ENCODE results near the gene XPOT. TPM values are rescaled to one million over a fixed set of nuclear protein-coding genes. Genes with fewer than 3 reads are reported as not detected.

Gene XPOT
- total RNA-seq, 1 experiment from 2014 or later = 130 TPM

DNA sequence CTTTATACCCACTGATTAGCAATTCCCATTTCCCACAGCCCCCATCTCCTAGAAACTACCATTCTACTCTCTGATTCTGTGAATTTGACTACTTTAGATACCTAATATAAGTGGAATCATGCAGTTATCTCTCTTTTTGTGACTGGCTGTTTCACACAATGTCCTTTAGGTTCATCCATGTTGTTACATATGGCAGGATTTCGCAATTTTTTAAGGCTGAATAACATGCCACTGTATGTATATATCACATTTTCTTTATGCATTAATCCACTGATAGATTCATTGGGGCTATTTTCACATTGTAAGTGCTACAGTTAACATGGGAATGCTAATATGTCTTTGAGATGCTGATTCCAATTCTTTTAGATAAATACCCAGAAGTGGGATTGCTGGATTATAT is 35.9 kb downstream of the XPOT start:
- Histone ChIP-seq H3K9me3 (ENCODE audit: control insufficient read depth, low read depth, low read length) (no peaks in the 10 kb centered on the region), H2BK5ac (ENCODE audit: insufficient read length, low read length) (no peak overlapping the region), H3K56ac (ENCODE audit: insufficient read length, low read depth, low read length) (no peak overlapping the region), H3K27ac (ENCODE audit: insufficient read length, low read depth, low read length) (no peak overlapping the region), H2BK120ac (ENCODE audit: low read depth, low read length, poor library complexity, severe bottlenecking) (no peak overlapping the region), H3K4me1 (ENCODE audit: insufficient read depth, low read length) (no peaks in the 10 kb centered on the region), H3K9ac (ENCODE audit: extremely low read depth, insufficient read length, low read length) (no peak overlapping the region), H2BK12ac (ENCODE audit: insufficient read length, low read depth, low read length) (no peak overlapping the region), H3K23ac (ENCODE audit: insufficient read length, low read depth, low read length) (no peak overlapping the region), H3K14ac (ENCODE audit: insufficient read depth, low read length) (no peak overlapping the region), H3T11ph (ENCODE audit: low read length) (no peak overlapping the region), H2AK5ac (ENCODE audit: insufficient read length, low read length) (no peak overlapping the region), H2BK20ac (ENCODE audit: low read depth, low read length, poor library complexity, severe bottlenecking) (no peak overlapping the region), H4K20me1 (ENCODE audit: control insufficient read depth, insufficient read depth, insufficient read length) (no peaks in the 10 kb centered on the region), H4K5ac (ENCODE audit: insufficient read length, low read depth, low read length) (no peak overlapping the region), H3K79me1 (ENCODE audit: insufficient read depth, low read depth, low read length, poor library complexity, severe bottlenecking) (no peaks in the 10 kb centered on the region), H4K8ac (replicated peaks; ENCODE audit: insufficient read length, low read depth, low read length) (no peak overlapping the region), H3K23me2 (ENCODE audit: insufficient read length, low read depth, low read length, poor library complexity, severe bottlenecking) (no peaks in the 10 kb centered on the region), H3K18ac (ENCODE audit: insufficient read length, low read depth, low read length) (no peak overlapping the region), H3K4me2 (ENCODE audit: insufficient read depth, insufficient read length, low read length) (no peak overlapping the region), H3K4ac (ENCODE audit: low read depth, low read length) (no peak overlapping the region), H2AFZ (ENCODE audit: low read length) (no peak overlapping the region), H4K91ac (ENCODE audit: insufficient read length, low read depth, low read length) (no peak overlapping the region), H3K79me2 (ENCODE audit: insufficient read depth, low read length) (no peaks in the 10 kb centered on the region), H3K27me3 (ENCODE audit: insufficient read depth, low read length) (no peaks in the 10 kb centered on the region), H2BK15ac (ENCODE audit: low read depth, low read length) (no peak overlapping the region)
- no peak for TF ChIP-seq CTCF (conservative IDR thresholded peaks at IDR 0.05)
- no CpG with 5 or more reads among the region's 1 CpG for WGBS (ENCODE audit: extremely low coverage, insufficient read length, low lambda C conversion rate)
- Mint-ChIP-seq H3K4me3 (no peak overlapping the region), H3K27me3 (ENCODE audit: low read depth) (no peaks in the 10 kb centered on the region; the same call in 1 of the 2 replicates), H3K9me3 (no peaks in the 10 kb centered on the region), H3K4me1 (no peaks in the 10 kb centered on the region), H3K27ac (no peak overlapping the region), H3K36me3 (ENCODE audit: insufficient read depth in 1 of 3, low read depth in 3 of 3) (peaks cover 46 to 89% (median 81%) of the 10 kb centered on the region in 3 experiments)
- no peak for DNase-seq
